Prostate gland (tissue), 2 donors: ENCODE results near the gene BCL7A. TPM values are rescaled to one million over a fixed set of nuclear protein-coding genes. Genes with fewer than 3 reads are reported as not detected.

Source experiments
- DNase-seq: peaks from one replicate; pipeline ENCODE4 v3.0.0-alpha.2; 2019; ENCODE audit warnings: low spot score
- H3K27ac ChIP-seq, 2 donors: fragments of 200-600 bp; sonication (generic); 2 replicates each; pipeline ENCODE4 v1.5.1; 2017 to 2019
- H3K27me3 ChIP-seq: fragments of 200-600 bp; sonication (generic); replicated peaks from 2 replicates; pipeline ENCODE4 v1.5.1; 2019; ENCODE audit not compliant: insufficient read depth
- H3K36me3 ChIP-seq, 2 donors: fragments of 200-600 bp; sonication (generic); 1 replicate in 1 of 2; 2 replicates in 1 of 2; pipeline versions ENCODE4 v1.5.1 to v1.8.1; 2017 to 2019
- H3K4me1 ChIP-seq: fragments of 200-600 bp; sonication (generic); replicated peaks from 2 replicates; pipeline ENCODE4 v1.5.1; 2019
- H3K4me3 ChIP-seq, 2 donors: fragments of 200-600 bp; sonication (generic); 2 replicates each; pipeline ENCODE4 v1.5.1; 2017 to 2019
- H3K9me3 ChIP-seq: fragments of 200-600 bp; sonication (generic); 2 replicates; pipeline ENCODE4 v1.5.1; 2017
- CTCF ChIP-seq, 4 experiments: fragments of 200-600 bp in 2 of 4; fragments of 450-650 bp in 2 of 4; sonication (generic) in 2 of 4; IDR thresholded peaks; 1 replicate in 3 of 4; 2 replicates in 1 of 4; pipeline ENCODE4 v1.5.1; 2016 to 2019; ENCODE audit warnings: antibody characterized with exemption in 4 of 4, mild to moderate bottlenecking in 2 of 4, moderate library complexity in 2 of 4
- POLR2A ChIP-seq: fragments of 450-650 bp; IDR thresholded peaks from one replicate; pipeline ENCODE4 v1.6.1; 2016; ENCODE audit warnings: antibody characterized with exemption, mild to moderate bottlenecking
- POLR2AphosphoS5 ChIP-seq: sonication (generic); formaldehyde crosslinking; IDR thresholded peaks from one replicate; pipeline ENCODE4 v1.6.1; 2017; ENCODE audit warnings: antibody characterized with exemption
- WGBS: methylation state at CpG from one replicate; pipeline ENCODE4 v1.1.5; 2018; 5-methylcytosine and 5-hydroxymethylcytosine counted together
- intact Hi-C: fragments of 100-400 bp; cut with DNase I; formaldehyde crosslinking; loops from one replicate; pipeline ENCODE4 v1.14.2; 2022
- total RNA-seq, 2 donors: library from RNA; depleted of rRNA; stranded (reverse); fragments of >200 nt; gene quantifications; one replicate each; pipeline ENCODE4 v1.1.0, GENCODE V29; 2016

Gene BCL7A
- total RNA-seq, 2 donors from 2014 or later, result 10.3 to 15.4 TPM

GRCh38 chr12:122073815-122074214 lies 52.1 kb downstream of the BCL7A start:
- TF ChIP-seq CTCF (IDR thresholded peaks at IDR 0.05) (no peak), POLR2AphosphoS5 (no peak)
- H3K27ac ChIP-seq, result no peak overlapping the region
- WGBS, result 100% methylated on average over 1 of the region's 1 CpG

GRCh38 chr12:122076743-122077495 lies 55.2 kb downstream of the BCL7A start:
- no peaks in the 10 kb centered on the region for H3K36me3 ChIP-seq
- 97% methylated on average over 10 of the region's 10 CpGs for WGBS
- peaks cover 6% of the 10 kb centered on the region for H3K4me1 ChIP-seq
- no peaks in the 10 kb centered on the region for H3K9me3 ChIP-seq
- TF ChIP-seq POLR2AphosphoS5 (no peak), CTCF (IDR thresholded peaks at IDR 0.05) (no peak), POLR2A (no peak)
- no peaks in the 10 kb centered on the region for H3K27me3 ChIP-seq
- no peak overlapping the region for H3K4me3 ChIP-seq
- DNase-seq, result no peak
- H3K27ac ChIP-seq, result no peak overlapping the region
- intact Hi-C loops, result no loop called here

More at GRCh38 chr12:122073815-122074214, 52.1 kb downstream of the BCL7A start:
- Histone ChIP-seq H3K4me3 (no peak overlapping the region), H3K36me3 (no peaks in the 10 kb centered on the region), H3K9me3 (no peaks in the 10 kb centered on the region), H3K4me1 (peaks cover 11% of the 10 kb centered on the region), H3K27me3 (no peaks in the 10 kb centered on the region)
- DNase-seq, result no peak
- intact Hi-C loops, result no loop called here

- Histone ChIP-seq H3K36me3 (no peaks in the 10 kb centered on the region), H3K27me3 (no peaks in the 10 kb centered on the region), H3K27ac (peak within 1 kb of the TSS; percentile 69 to 73), H3K9me3 (no peaks in the 10 kb centered on the region), H3K4me1 (no peaks in the 10 kb centered on the region), H3K4me3 (peak within 1 kb of the TSS; percentile 53 to 58)
- TF ChIP-seq POLR2A (peak; percentile 75), POLR2AphosphoS5 (peak; percentile 45), CTCF (IDR thresholded peaks at IDR 0.05) (peak in 2 of 4 experiments; percentile 3 to 16)
- DNase-seq, result peak; percentile 92
- intact Hi-C loops, result no loop called here
- WGBS, result 1% methylated on average over 45 of the region's 113 CpGs
Observed at GRCh38 chr12:122078141-122079032, 56.7 kb downstream of the BCL7A start, which contains the start of gene MLXIP. MLXIP (plus strand) TSS chr12:122078756; CDS start chr12:122078854, 98 bp downstream.

- Histone ChIP-seq H3K9me3 (no peaks in the 10 kb centered on the region), H3K36me3 (no peaks in the 10 kb centered on the region), H3K4me3 (peak overlapping the region; percentile 53 to 58), H3K27ac (peak overlapping the region; percentile 64 to 69), H3K27me3 (no peaks in the 10 kb centered on the region), H3K4me1 (no peaks in the 10 kb centered on the region)
- WGBS, result under 1% methylated on average over 38 of the region's 38 CpGs
- no peak for DNase-seq
- intact Hi-C loops, result no loop called here
- TF ChIP-seq POLR2A (no peak), CTCF (IDR thresholded peaks at IDR 0.05) (no peak), POLR2AphosphoS5 (no peak)
Observed at GRCh38 chr12:122079033-122079531, 57.4 kb downstream of the BCL7A start.
